Stomach smooth muscle (tissue), 2 donors: Measurements from ENCODE around the gene MIPEP.

Experiments
- H3K27ac ChIP-seq: one replicate; pipeline ENCODE4 v1.7.0; 2013; ENCODE audit warnings: mild to moderate bottlenecking, low read length, inconsistent platforms
- H3K27me3 ChIP-seq, 2 donors: one replicate each; pipeline ENCODE4 v1.7.0; 2013; ENCODE audit warnings: low read length in 2 of 2; ENCODE audit not compliant: insufficient read depth in 2 of 2, control insufficient read depth in 1 of 2
- H3K36me3 ChIP-seq, 2 donors: one replicate each; pipeline ENCODE4 v1.7.0; 2013; ENCODE audit warnings: low read length in 2 of 2; ENCODE audit not compliant: control insufficient read depth in 2 of 2, insufficient read depth in 2 of 2
- H3K4me1 ChIP-seq: one replicate; pipeline ENCODE4 v1.7.0; 2013; ENCODE audit warnings: low read length; ENCODE audit not compliant: control insufficient read depth, insufficient read depth
- H3K4me3 ChIP-seq, 2 donors: one replicate each; pipeline ENCODE4 v1.7.0; 2013; ENCODE audit warnings: low read length in 2 of 2
- H3K9ac ChIP-seq, 2 donors: one replicate each; pipeline ENCODE4 v1.7.0; 2013; ENCODE audit warnings: low read length in 2 of 2, mild to moderate bottlenecking in 1 of 2
- H3K9me3 ChIP-seq, 2 donors: one replicate each; pipeline ENCODE4 v1.7.0; 2013; ENCODE audit warnings: low read length in 2 of 2; ENCODE audit not compliant: control insufficient read depth in 2 of 2
- donor health status: healthy.
- donor health status: Pancreatic carcinoma.

The MIPEP gene

GRCh38 chr13:23867027-23867491 lies 22.1 kb downstream of the MIPEP start:
- Histone ChIP-seq H3K4me3 (no peak overlapping the region), H3K9ac (no peak overlapping the region), H3K9me3 (no peaks in the 10 kb centered on the region), H3K27me3 (no peaks in the 10 kb centered on the region), H3K27ac (no peak overlapping the region), H3K4me1 (no peaks in the 10 kb centered on the region), H3K36me3 (peaks cover 3 to 12% of the 10 kb centered on the region in 2 donors)

GRCh38 chr13:23866420-23867026 lies 22.7 kb downstream of the MIPEP start:
- peaks cover 3 to 12% of the 10 kb centered on the region in 2 donors for H3K36me3 ChIP-seq
- no peak overlapping the region for H3K4me3 ChIP-seq
- no peak overlapping the region for H3K9ac ChIP-seq
- H3K9me3 ChIP-seq, result no peaks in the 10 kb centered on the region
- H3K4me1 ChIP-seq, result no peaks in the 10 kb centered on the region
- no peaks in the 10 kb centered on the region for H3K27me3 ChIP-seq
- H3K27ac ChIP-seq, result no peak overlapping the region

GRCh38 chr13:23865906-23866305 lies 23.3 kb downstream of the MIPEP start:
- H3K4me3 ChIP-seq, result no peak overlapping the region
- no peaks in the 10 kb centered on the region for H3K9me3 ChIP-seq
- H3K27ac ChIP-seq, result no peak overlapping the region
- H3K36me3 ChIP-seq, result peaks cover 5 to 12% of the 10 kb centered on the region in 2 donors
- H3K27me3 ChIP-seq, result no peaks in the 10 kb centered on the region
- no peak overlapping the region for H3K9ac ChIP-seq
- no peaks in the 10 kb centered on the region for H3K4me1 ChIP-seq

- H3K27me3 ChIP-seq, result no peaks in the 10 kb centered on the region
- no peaks in the 10 kb centered on the region for H3K4me1 ChIP-seq
- H3K9ac ChIP-seq, result no peak overlapping the region
- H3K27ac ChIP-seq, result no peak overlapping the region
- peaks cover 8 to 13% of the 10 kb centered on the region in 2 donors for H3K36me3 ChIP-seq
- H3K9me3 ChIP-seq, result no peaks in the 10 kb centered on the region
- H3K4me3 ChIP-seq, result no peak overlapping the region
Observed at GRCh38 chr13:23865026-23865425, 24.2 kb downstream of the MIPEP start.

- Histone ChIP-seq H3K9ac (no peak overlapping the region), H3K4me3 (no peak overlapping the region), H3K4me1 (no peaks in the 10 kb centered on the region), H3K27ac (no peak overlapping the region), H3K36me3 (peaks cover 6 to 8% of the 10 kb centered on the region in 2 donors), H3K9me3 (no peaks in the 10 kb centered on the region), H3K27me3 (no peaks in the 10 kb centered on the region)
Observed at GRCh38 chr13:23861310-23861709, 27.9 kb downstream of the MIPEP start.

GRCh38 chr13:23859904-23860303 lies 29.3 kb downstream of the MIPEP start:
- no peak overlapping the region for H3K4me3 ChIP-seq
- H3K27me3 ChIP-seq, result no peaks in the 10 kb centered on the region
- no peak overlapping the region for H3K9ac ChIP-seq
- H3K27ac ChIP-seq, result no peak overlapping the region
- H3K9me3 ChIP-seq, result no peaks in the 10 kb centered on the region
- H3K4me1 ChIP-seq, result no peaks in the 10 kb centered on the region
- peaks cover 7 to 11% of the 10 kb centered on the region in 2 donors for H3K36me3 ChIP-seq

GRCh38 chr13:23859455-23859854 lies 29.7 kb downstream of the MIPEP start:
- Histone ChIP-seq H3K27ac (no peak overlapping the region), H3K9me3 (no peaks in the 10 kb centered on the region), H3K4me1 (no peaks in the 10 kb centered on the region), H3K4me3 (no peak overlapping the region), H3K27me3 (no peaks in the 10 kb centered on the region), H3K36me3 (peaks cover 7 to 11% of the 10 kb centered on the region in 2 donors), H3K9ac (no peak overlapping the region)

- no peaks in the 10 kb centered on the region for H3K4me1 ChIP-seq
- no peaks in the 10 kb centered on the region for H3K9me3 ChIP-seq
- H3K27me3 ChIP-seq, result no peaks in the 10 kb centered on the region
- no peak overlapping the region for H3K9ac ChIP-seq
- peaks cover 7 to 11% of the 10 kb centered on the region in 2 donors for H3K36me3 ChIP-seq
- H3K27ac ChIP-seq, result no peak overlapping the region
- no peak overlapping the region for H3K4me3 ChIP-seq
Observed at GRCh38 chr13:23858546-23858945, 30.7 kb downstream of the MIPEP start.

GRCh38 chr13:23856008-23856750 lies 33.0 kb downstream of the MIPEP start:
- no peak overlapping the region for H3K4me3 ChIP-seq
- H3K9me3 ChIP-seq, result no peaks in the 10 kb centered on the region
- H3K9ac ChIP-seq, result no peak overlapping the region
- H3K27ac ChIP-seq, result no peak overlapping the region
- no peaks in the 10 kb centered on the region for H3K27me3 ChIP-seq
- H3K4me1 ChIP-seq, result no peaks in the 10 kb centered on the region
- peaks cover 7 to 11% of the 10 kb centered on the region in 2 donors for H3K36me3 ChIP-seq

GRCh38 chr13:23855360-23855759 lies 33.8 kb downstream of the MIPEP start:
- Histone ChIP-seq H3K27ac (no peak overlapping the region), H3K36me3 (peaks cover 5 to 7% of the 10 kb centered on the region in 2 donors), H3K9me3 (no peaks in the 10 kb centered on the region), H3K27me3 (no peaks in the 10 kb centered on the region), H3K9ac (no peak overlapping the region), H3K4me3 (no peak overlapping the region), H3K4me1 (no peaks in the 10 kb centered on the region)

GRCh38 chr13:23852351-23852750 lies 36.8 kb downstream of the MIPEP start:
- Histone ChIP-seq H3K36me3 (peaks cover 5 to 6% of the 10 kb centered on the region in 2 donors), H3K4me1 (no peaks in the 10 kb centered on the region), H3K4me3 (no peak overlapping the region), H3K27ac (no peak overlapping the region), H3K27me3 (no peaks in the 10 kb centered on the region), H3K9me3 (no peaks in the 10 kb centered on the region), H3K9ac (no peak overlapping the region)
